Endodermal cell (in vitro differentiated cells): ENCODE measurements around the gene TBCD. TPM values are rescaled to one million over a fixed set of nuclear protein-coding genes. Genes with fewer than 3 reads are reported as not detected.
"Not testable (repeated sequence)": the region's sequence is repeated elsewhere in the genome, so short reads cannot be mapped to it uniquely, and the experiment has no call there.

Experiments used
- DNase-seq: peaks from one replicate; pipeline ENCODE4 v3.0.0-alpha.2; 2017
- H3K27ac ChIP-seq: 2 replicates; pipeline ENCODE4 v1.5.1; 2013; ENCODE audit warnings: mild to moderate bottlenecking, low read depth, low read length, moderate library complexity
- H3K27me3 ChIP-seq: 2 replicates; pipeline ENCODE4 v1.6.1; 2013; ENCODE audit warnings: mild to moderate bottlenecking, low read length, moderate library complexity; ENCODE audit not compliant: insufficient read depth, control insufficient read depth, poor library complexity, severe bottlenecking
- H3K36me3 ChIP-seq: 2 replicates; pipeline ENCODE4 v1.7.0; 2013; ENCODE audit warnings: mild to moderate bottlenecking, low read length, moderate library complexity; ENCODE audit not compliant: control insufficient read depth, insufficient read depth
- H3K4me1 ChIP-seq: one replicate; pipeline ENCODE4 v1.7.0; 2013; ENCODE audit warnings: low read length; ENCODE audit not compliant: control insufficient read depth, insufficient read depth
- H3K4me3 ChIP-seq: 2 replicates; pipeline ENCODE4 v1.5.1; 2013; ENCODE audit warnings: mild to moderate bottlenecking, low read length, moderate library complexity
- H3K9ac ChIP-seq: 2 replicates; pipeline ENCODE4 v1.6.1; 2013; ENCODE audit warnings: mild to moderate bottlenecking, low read length, moderate library complexity; ENCODE audit not compliant: poor library complexity, severe bottlenecking; ENCODE audit errors: extremely low read depth
- H3K9me3 ChIP-seq: 2 replicates; pipeline ENCODE4 v1.6.1; 2013; ENCODE audit warnings: mild to moderate bottlenecking, low read length, moderate library complexity; ENCODE audit not compliant: control insufficient read depth
- H3K27ac Mint-ChIP-seq: 2 replicates; pipeline ENCODE4 v1.8.0; 2020; ENCODE audit warnings: mixed read lengths
- H3K27me3 Mint-ChIP-seq: 2 replicates; pipeline ENCODE4 v1.8.0; 2021; ENCODE audit warnings: mild to moderate bottlenecking, mixed read lengths; ENCODE audit not compliant: insufficient read depth
- H3K36me3 Mint-ChIP-seq: 2 replicates; pipeline ENCODE4 v1.8.0; 2020; ENCODE audit warnings: low read depth, mixed read lengths
- H3K4me1 Mint-ChIP-seq: 2 replicates; pipeline ENCODE4 v1.8.0; 2020; ENCODE audit warnings: mixed read lengths
- H3K4me3 Mint-ChIP-seq: 2 replicates; pipeline ENCODE4 v1.8.0; 2020; ENCODE audit warnings: mild to moderate bottlenecking, moderate library complexity, mixed read lengths
- H3K9me3 Mint-ChIP-seq: 2 replicates; pipeline ENCODE4 v1.8.0; 2020; ENCODE audit warnings: mild to moderate bottlenecking, mixed read lengths
- WGBS, 2 experiments: methylation state at CpG; one replicate each; pipeline versions ENCODE4 v1.1.5 to v1.1.7; 2013; ENCODE audit warnings: missing lambda C conversion rate in 2 of 2, mixed read lengths in 1 of 2; ENCODE audit not compliant: insufficient coverage in 1 of 2, insufficient read length in 1 of 2; 5-methylcytosine and 5-hydroxymethylcytosine counted together
- total RNA-seq, 2 donors: library from RNA; stranded (reverse); fragmentation: NEBNext Ultra II Directional in 1 of 2; extraction: Animal tissue kit (Norgen Biotek cat#: 25700) in 1 of 2; gene quantifications; 2 replicates in 1 of 2; 3 replicates in 1 of 2; pipeline ENCODE4 v1.2.1, GENCODE V29; 2021
- TF ChIP-seq, protein P1 (sequence below): fragments of 200-600 bp; sonication (generic); conservative IDR thresholded peaks from 2 replicates; pipeline ENCODE4 v1.5.0; 2021; ENCODE audit warnings: antibody characterized with exemption, mild to moderate bottlenecking

The TBCD gene
- total RNA-seq, 2 donors from 2014 or later, result 107 TPM

DNA sequence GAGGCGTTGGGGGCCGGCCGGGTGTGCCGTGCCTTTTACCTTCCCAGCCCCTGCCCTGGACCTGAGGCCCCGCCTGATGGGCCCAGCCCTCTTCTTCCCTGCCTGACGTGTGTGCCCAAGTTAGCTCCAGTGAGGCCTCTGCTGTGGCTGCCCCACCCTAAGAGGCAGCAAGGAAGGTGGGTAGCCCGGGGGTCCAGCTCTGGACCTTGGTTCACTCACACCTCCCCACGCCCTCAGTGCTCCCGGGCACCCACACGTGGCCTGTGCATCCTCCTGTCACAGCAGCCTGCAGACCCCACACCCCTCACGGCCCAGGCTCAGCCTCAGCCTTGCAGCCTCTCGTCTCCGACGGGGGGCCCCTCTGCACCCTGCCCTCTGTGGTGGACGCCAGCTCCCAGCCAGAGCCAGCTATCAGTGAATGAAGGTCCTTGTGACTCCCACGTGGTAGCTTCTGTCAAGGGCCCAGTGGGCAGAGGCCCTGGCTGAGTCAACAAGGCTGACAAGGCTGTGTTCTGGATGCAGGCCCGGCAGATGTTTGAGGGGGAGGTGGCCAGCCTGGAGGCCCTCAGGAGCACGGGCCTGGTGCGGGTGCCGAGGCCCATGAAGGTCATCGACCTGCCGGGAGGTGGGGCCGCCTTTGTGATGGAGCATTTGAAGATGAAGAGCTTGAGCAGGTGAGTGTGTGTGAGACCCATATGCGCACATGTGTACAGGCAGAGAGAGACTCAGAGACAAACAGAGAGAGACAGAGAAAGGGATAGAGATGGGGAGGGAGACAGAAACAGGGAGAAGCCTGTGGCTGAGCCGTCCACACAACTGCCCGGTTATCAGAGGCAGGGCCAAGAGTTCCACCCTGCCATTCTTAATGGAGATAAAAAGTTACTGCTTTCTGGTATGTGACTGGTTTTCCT is 13.6 kb upstream of the TBCD start:
- WGBS, 2 experiments, result 90% methylated on average over 24 to 26 of the region's 26 CpGs
- Mint-ChIP-seq H3K4me3 (no peak overlapping the region), H3K27ac (no peak overlapping the region), H3K9me3 (peaks cover 33% of the 10 kb centered on the region), H3K27me3 (peaks cover 3% of the 10 kb centered on the region), H3K36me3 (peaks cover 56% of the 10 kb centered on the region), H3K4me1 (no peaks in the 10 kb centered on the region)
- TF ChIP-seq, protein P1, sequence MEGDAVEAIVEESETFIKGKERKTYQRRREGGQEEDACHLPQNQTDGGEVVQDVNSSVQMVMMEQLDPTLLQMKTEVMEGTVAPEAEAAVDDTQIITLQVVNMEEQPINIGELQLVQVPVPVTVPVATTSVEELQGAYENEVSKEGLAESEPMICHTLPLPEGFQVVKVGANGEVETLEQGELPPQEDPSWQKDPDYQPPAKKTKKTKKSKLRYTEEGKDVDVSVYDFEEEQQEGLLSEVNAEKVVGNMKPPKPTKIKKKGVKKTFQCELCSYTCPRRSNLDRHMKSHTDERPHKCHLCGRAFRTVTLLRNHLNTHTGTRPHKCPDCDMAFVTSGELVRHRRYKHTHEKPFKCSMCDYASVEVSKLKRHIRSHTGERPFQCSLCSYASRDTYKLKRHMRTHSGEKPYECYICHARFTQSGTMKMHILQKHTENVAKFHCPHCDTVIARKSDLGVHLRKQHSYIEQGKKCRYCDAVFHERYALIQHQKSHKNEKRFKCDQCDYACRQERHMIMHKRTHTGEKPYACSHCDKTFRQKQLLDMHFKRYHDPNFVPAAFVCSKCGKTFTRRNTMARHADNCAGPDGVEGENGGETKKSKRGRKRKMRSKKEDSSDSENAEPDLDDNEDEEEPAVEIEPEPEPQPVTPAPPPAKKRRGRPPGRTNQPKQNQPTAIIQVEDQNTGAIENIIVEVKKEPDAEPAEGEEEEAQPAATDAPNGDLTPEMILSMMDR, result no peak
- DNase-seq, result peak; percentile 42
- no peaks in the 10 kb centered on the region for H3K4me1 ChIP-seq
- no peaks in the 10 kb centered on the region for H3K27me3 ChIP-seq
- H3K9me3 ChIP-seq, result peaks cover 26% of the 10 kb centered on the region
- peaks cover 57% of the 10 kb centered on the region for H3K36me3 ChIP-seq
- no peak overlapping the region for H3K4me3 ChIP-seq
- no peak overlapping the region for H3K9ac ChIP-seq
- no peak overlapping the region for H3K27ac ChIP-seq

DNA sequence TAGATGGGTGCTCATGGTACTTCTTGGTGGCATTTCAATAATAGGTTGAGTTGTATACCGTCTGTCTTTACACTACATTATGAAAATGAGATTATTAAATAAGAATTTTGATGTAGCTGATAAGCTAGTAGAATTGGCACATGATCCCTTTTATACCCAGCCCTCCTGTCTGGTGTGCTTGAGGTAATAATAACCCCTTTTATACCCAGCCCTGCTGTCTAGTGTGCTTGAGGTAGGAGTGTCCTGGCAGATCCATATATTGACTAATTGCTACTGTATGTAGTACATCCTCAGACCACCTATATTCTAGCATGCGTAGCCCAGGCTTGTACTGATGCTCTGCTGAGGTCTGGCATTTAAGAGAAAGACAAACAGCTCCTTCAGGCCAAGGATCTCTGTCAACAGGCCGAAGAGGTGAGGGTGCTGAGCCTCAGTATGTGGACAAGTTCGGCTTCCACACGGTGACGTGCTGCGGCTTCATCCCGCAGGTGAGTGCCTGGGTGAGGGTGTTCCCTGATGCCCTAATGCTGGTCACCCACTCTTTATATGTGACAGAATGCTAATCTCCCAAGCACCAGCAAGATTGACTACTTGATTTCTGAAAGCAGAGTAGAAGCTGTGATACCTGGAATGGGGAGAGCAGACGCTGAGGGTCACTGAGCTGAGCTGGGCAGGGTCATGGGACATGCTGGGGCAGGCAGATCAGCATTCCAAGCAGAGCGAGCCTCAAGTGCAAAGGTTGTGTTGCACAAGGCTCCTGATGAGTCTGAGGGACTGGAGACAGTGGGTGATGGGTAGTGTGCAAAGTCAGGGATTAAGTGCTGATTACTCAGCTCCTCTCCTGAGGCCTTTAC is 10.7 kb upstream of the TBCD start:
- no peaks in the 10 kb centered on the region for H3K27me3 ChIP-seq
- TF ChIP-seq, protein P1, result no peak
- peaks cover 2% of the 10 kb centered on the region for H3K27me3 Mint-ChIP-seq
- no peak overlapping the region for H3K9ac ChIP-seq
- peaks cover 69% of the 10 kb centered on the region for H3K36me3 Mint-ChIP-seq
- no peak overlapping the region for H3K27ac ChIP-seq
- no peak overlapping the region for H3K27ac Mint-ChIP-seq
- no peak for DNase-seq
- peaks cover 66% of the 10 kb centered on the region for H3K36me3 ChIP-seq
- peak overlapping the region; percentile 38 for H3K4me3 ChIP-seq
- no peaks in the 10 kb centered on the region for H3K4me1 ChIP-seq
- H3K9me3 Mint-ChIP-seq, result peaks cover 46% of the 10 kb centered on the region
- WGBS, 2 experiments, result 94 to 100% methylated on average over 4 to 9 of the region's 10 CpGs
- H3K9me3 ChIP-seq, result peaks cover 30% of the 10 kb centered on the region
- no peak overlapping the region for H3K4me3 Mint-ChIP-seq
- peaks cover 8% of the 10 kb centered on the region for H3K4me1 Mint-ChIP-seq

DNA sequence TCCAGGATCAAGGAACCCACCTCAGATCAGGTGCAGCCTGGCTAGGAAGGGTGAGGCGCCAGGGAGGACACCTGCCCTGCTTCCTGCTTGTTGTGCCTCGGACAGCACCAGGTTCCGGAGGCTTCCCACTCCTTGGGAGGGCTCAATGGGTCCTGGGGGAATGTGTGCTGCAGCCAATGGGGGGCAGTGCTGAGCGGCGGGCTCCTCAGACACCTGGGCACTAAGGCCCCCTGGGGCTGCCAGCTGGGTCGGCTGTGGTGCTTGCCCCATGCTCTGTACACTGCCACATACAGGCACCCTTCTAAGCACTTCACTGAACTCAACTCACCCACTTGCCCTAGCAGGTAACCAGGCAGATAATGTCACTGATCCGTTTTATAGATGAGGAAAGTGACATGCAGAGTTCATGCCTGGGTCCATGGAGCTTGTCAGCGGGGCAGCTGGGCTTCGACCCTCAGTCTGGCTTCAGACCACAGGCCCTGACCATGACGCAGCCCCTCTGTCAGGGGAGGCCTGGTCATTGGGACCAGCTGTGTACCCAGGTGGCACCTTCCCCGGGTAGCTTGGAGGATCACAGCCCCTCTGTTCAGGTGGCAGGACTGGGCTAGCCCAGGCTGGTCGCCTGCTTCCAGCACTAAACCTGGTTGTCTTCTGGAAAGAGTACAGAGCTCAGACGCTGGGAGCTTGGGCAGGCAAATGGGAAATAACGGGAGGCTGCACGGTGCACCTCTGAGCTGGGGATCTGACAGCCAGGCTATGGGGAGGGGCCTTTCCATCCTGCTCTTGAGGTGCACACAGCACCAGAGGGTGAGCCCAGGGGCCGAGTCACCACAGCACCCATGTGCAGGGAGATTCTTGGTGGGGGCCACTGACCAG is 8.3 kb upstream of the TBCD start:
- 95% methylated on average over 16 of the region's 16 CpGs for WGBS, 2 experiments
- Mint-ChIP-seq H3K4me3 (no peak overlapping the region), H3K9me3 (peaks cover 58% of the 10 kb centered on the region), H3K27ac (no peak overlapping the region), H3K36me3 (peaks cover 77% of the 10 kb centered on the region), H3K4me1 (peaks cover 8% of the 10 kb centered on the region), H3K27me3 (peaks cover 3% of the 10 kb centered on the region)
- Histone ChIP-seq H3K9ac (no peak overlapping the region), H3K4me3 (no peak overlapping the region), H3K27ac (no peak overlapping the region), H3K27me3 (no peaks in the 10 kb centered on the region), H3K9me3 (peaks cover 35% of the 10 kb centered on the region), H3K4me1 (no peaks in the 10 kb centered on the region), H3K36me3 (peaks cover 60% of the 10 kb centered on the region)
- DNase-seq, result peak; percentile 57
- TF ChIP-seq, protein P1, result peak; percentile 34

DNA sequence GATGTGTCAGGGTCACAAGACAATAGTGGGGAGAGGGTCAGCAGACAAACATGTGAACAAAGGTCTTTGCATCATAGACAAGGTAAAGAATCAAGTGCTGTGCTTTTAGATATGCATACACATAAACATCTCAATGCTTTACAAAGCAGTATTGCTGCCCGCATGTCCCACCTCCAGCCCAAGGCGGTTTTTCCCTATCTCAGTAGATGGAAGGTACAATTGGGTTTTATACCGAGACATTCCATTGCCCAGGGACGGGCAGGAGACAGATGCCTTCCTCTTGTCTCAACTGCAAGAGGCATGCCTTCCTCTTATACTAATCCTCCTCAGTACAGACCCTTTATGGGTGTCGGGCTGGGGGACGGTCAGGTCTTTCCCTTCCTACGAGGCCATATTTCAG is 7.1 kb upstream of the TBCD start:
- H3K27ac ChIP-seq, H3K27ac Mint-ChIP-seq, H3K27me3 ChIP-seq, H3K4me3 ChIP-seq, H3K4me1 ChIP-seq, H3K4me3 Mint-ChIP-seq, H3K4me1 Mint-ChIP-seq, H3K9ac ChIP-seq: not testable (repeated sequence)
- Mint-ChIP-seq H3K36me3 (peaks cover 73% of the 10 kb centered on the region), H3K9me3 (peaks cover 49% of the 10 kb centered on the region), H3K27me3 (peaks cover 12% of the 10 kb centered on the region)
- peaks cover 33% of the 10 kb centered on the region for H3K9me3 ChIP-seq
- WGBS, 2 experiments, result 40 to 49% methylated on average over 1 to 5 of the region's 7 CpGs
- peak; percentile 54 for DNase-seq
- peaks cover 55% of the 10 kb centered on the region for H3K36me3 ChIP-seq
